K562 (cell line): ENCODE results near the gene TMEM141. TPM values are rescaled to one million over a fixed set of nuclear protein-coding genes. Genes with fewer than 3 reads are reported as not detected.
A peak's percentile ranks its signal among the peaks of the same experiment; 100 is the strongest.

Experiments used
- MBD2 ChIP-seq: sonication (generic); IDR thresholded peaks from 2 replicates; pipeline ENCODE4 v1.6.1; 2016; ENCODE audit warnings: low read depth, borderline replicate concordance
- SRF ChIP-seq, 2 experiments: fragments of 250-450, 450-650 bp in 1 of 2; sonication (Bioruptor Pico) in 1 of 2; sonication (generic) in 1 of 2; formaldehyde crosslinking; IDR thresholded peaks; 2 replicates each; pipeline versions ENCODE4 v1.5.0 to v1.5.1; 2020 to 2022; ENCODE audit warnings: mild to moderate bottlenecking in 1 of 2, missing genetic modification reagents in 1 of 2
- ZBTB8A ChIP-seq: fragments of 450-650 bp; IDR thresholded peaks from 2 replicates; pipeline ENCODE4 v1.6.1; 2018; ENCODE audit warnings: mild to moderate bottlenecking, moderate library complexity; ENCODE audit not compliant: partially characterized antibody
- ZNF143 ChIP-seq: sonication (generic); formaldehyde crosslinking; IDR thresholded peaks from 2 replicates; pipeline ENCODE4 v1.9.0; 2022; ENCODE audit warnings: mild to moderate bottlenecking, missing genetic modification reagents
- ZNF644 ChIP-seq: fragments of 200-800 bp; sonication (Bioruptor generic); IDR thresholded peaks from 2 replicates; pipeline ENCODE4 v1.6.1; 2016; ENCODE audit warnings: low read depth, missing genetic modification characterization, missing compliant biosample characterization
- polyA plus RNA-seq, 8 experiments: library from polyadenylated mRNA; depleted of rRNA in 4 of 8; stranded (reverse) in 5 of 8; unstranded in 3 of 8; fragments of >200 nt; fragmentation: Nextera tagmentation in 2 of 8; fragmentation: Illumina TruSeq in 1 of 8; extraction: Ambion mirVana in 2 of 8; extraction: Trizol in 1 of 8; gene quantifications; 2 replicates each; pipeline versions ENCODE4 v1.2.1 to v1.2.3, GENCODE V29; 2011 to 2014; ENCODE audit warnings: inconsistent platforms in 1 of 8, missing spikeins in 1 of 8
- total RNA-seq, 7 experiments: library from RNA; depleted of rRNA in 6 of 7; stranded (reverse); fragments of >200 nt in 6 of 7; fragmentation: Illumina TruSeq in 2 of 7; extraction: Trizol in 2 of 7; gene quantifications; 2 replicates each; pipeline versions ENCODE4 v1.2.1 to v1.2.3, GENCODE V29; 2011 to 2021; ENCODE audit warnings: low replicate concordance in 1 of 7
- TF ChIP-seq, protein P1 (sequence below): sonication (generic); formaldehyde crosslinking; IDR thresholded peaks from 2 replicates; pipeline ENCODE4 v1.8.1; 2023; ENCODE audit warnings: mild to moderate bottlenecking, missing genetic modification reagents
- TF ChIP-seq, protein P2 (sequence below): fragments of 250-450 bp; sonication (Bioruptor Pico); IDR thresholded peaks from 2 replicates; pipeline ENCODE4 v1.5.0; 2021; ENCODE audit warnings: mild to moderate bottlenecking, borderline replicate concordance
- TF ChIP-seq, protein P3 (sequence below), 2 experiments: fragments of 450-650 bp; IDR thresholded peaks; 2 replicates each; pipeline ENCODE4 v1.6.1; 2018; ENCODE audit warnings: mild to moderate bottlenecking in 2 of 2, low read depth in 1 of 2; ENCODE audit not compliant: partially characterized antibody in 2 of 2

Gene TMEM141
- total and polyA plus RNA-seq, 9 of the 15 experiments (the other 6 are each of a cell fraction or from before 2014, with no cell fraction given): 21.5 to 123 (median 74.8) TPM

DNA sequence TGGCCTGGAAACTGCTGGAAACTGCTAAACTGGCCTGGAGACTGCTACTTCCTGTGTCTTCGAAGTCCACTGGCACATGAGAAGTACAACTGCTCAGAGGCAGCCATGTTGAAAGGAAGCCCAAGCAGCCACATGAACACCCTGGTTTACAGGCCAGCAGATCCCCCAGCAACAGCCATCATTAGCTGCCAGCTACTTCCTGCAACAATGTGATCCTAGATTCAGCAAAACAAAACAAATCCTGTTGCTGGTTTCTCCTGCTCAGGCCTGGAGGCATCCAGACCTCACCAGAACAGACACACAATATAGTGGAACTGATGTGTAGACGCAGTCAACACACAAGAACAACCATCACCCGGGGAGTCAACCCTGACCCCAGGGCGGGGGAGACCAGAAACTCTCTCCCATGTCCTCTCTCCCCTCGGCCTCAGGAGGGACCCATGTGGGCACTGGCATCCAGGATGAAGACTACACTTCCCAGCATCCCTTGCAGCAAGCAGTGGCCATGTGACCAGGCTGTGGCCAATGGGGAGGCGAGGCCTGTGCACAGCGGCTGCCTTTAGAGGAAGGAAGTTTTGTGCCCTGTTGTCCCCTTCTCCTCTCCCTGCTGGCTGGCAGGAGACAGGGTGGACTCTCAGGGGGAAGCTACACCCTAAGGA lies 17.6 kb upstream of the TMEM141 start (continued):
- TF ChIP-seq, protein P1, sequence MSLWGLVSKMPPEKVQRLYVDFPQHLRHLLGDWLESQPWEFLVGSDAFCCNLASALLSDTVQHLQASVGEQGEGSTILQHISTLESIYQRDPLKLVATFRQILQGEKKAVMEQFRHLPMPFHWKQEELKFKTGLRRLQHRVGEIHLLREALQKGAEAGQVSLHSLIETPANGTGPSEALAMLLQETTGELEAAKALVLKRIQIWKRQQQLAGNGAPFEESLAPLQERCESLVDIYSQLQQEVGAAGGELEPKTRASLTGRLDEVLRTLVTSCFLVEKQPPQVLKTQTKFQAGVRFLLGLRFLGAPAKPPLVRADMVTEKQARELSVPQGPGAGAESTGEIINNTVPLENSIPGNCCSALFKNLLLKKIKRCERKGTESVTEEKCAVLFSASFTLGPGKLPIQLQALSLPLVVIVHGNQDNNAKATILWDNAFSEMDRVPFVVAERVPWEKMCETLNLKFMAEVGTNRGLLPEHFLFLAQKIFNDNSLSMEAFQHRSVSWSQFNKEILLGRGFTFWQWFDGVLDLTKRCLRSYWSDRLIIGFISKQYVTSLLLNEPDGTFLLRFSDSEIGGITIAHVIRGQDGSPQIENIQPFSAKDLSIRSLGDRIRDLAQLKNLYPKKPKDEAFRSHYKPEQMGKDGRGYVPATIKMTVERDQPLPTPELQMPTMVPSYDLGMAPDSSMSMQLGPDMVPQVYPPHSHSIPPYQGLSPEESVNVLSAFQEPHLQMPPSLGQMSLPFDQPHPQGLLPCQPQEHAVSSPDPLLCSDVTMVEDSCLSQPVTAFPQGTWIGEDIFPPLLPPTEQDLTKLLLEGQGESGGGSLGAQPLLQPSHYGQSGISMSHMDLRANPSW (CRISPR knock-in tag): no peak
- TF ChIP-seq SRF (CRISPR knock-in tag; IDR thresholded peaks at IDR 0.05) (no peak), ZBTB8A (no peak), MBD2 (peak; percentile 44; the same call in 1 of the 2 replicates), ZNF644 (tag) (no peak), ZNF143 (CRISPR knock-in tag) (peak; percentile 91)
- TF ChIP-seq, protein P2, sequence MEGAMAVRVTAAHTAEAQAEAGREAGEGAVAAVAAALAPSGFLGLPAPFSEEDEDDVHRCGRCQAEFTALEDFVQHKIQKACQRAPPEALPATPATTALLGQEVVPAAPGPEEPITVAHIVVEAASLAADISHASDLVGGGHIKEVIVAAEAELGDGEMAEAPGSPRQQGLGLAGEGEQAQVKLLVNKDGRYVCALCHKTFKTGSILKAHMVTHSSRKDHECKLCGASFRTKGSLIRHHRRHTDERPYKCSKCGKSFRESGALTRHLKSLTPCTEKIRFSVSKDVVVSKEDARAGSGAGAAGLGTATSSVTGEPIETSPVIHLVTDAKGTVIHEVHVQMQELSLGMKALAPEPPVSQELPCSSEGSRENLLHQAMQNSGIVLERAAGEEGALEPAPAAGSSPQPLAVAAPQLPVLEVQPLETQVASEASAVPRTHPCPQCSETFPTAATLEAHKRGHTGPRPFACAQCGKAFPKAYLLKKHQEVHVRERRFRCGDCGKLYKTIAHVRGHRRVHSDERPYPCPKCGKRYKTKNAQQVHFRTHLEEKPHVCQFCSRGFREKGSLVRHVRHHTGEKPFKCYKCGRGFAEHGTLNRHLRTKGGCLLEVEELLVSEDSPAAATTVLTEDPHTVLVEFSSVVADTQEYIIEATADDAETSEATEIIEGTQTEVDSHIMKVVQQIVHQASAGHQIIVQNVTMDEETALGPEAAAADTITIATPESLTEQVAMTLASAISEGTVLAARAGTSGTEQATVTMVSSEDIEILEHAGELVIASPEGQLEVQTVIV (CRISPR knock-in tag): no peak
- TF ChIP-seq, protein P3, sequence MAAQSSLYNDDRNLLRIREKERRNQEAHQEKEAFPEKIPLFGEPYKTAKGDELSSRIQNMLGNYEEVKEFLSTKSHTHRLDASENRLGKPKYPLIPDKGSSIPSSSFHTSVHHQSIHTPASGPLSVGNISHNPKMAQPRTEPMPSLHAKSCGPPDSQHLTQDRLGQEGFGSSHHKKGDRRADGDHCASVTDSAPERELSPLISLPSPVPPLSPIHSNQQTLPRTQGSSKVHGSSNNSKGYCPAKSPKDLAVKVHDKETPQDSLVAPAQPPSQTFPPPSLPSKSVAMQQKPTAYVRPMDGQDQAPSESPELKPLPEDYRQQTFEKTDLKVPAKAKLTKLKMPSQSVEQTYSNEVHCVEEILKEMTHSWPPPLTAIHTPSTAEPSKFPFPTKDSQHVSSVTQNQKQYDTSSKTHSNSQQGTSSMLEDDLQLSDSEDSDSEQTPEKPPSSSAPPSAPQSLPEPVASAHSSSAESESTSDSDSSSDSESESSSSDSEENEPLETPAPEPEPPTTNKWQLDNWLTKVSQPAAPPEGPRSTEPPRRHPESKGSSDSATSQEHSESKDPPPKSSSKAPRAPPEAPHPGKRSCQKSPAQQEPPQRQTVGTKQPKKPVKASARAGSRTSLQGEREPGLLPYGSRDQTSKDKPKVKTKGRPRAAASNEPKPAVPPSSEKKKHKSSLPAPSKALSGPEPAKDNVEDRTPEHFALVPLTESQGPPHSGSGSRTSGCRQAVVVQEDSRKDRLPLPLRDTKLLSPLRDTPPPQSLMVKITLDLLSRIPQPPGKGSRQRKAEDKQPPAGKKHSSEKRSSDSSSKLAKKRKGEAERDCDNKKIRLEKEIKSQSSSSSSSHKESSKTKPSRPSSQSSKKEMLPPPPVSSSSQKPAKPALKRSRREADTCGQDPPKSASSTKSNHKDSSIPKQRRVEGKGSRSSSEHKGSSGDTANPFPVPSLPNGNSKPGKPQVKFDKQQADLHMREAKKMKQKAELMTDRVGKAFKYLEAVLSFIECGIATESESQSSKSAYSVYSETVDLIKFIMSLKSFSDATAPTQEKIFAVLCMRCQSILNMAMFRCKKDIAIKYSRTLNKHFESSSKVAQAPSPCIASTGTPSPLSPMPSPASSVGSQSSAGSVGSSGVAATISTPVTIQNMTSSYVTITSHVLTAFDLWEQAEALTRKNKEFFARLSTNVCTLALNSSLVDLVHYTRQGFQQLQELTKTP (IDR thresholded peaks at IDR 0.05; ENCODE audit: low read depth in 1 of 2, partially characterized antibody in 2 of 2): no peak
